ENCODE measurements around the gene CUL3. TPM values are rescaled to one million over a fixed set of nuclear protein-coding genes. Genes with fewer than 3 reads are reported as not detected.
A peak's percentile ranks its signal among the peaks of the same experiment; 100 is the strongest.

The CUL3 gene
- total RNA-seq, 1 donor from 2014 or later, result 95.5 TPM

DNA sequence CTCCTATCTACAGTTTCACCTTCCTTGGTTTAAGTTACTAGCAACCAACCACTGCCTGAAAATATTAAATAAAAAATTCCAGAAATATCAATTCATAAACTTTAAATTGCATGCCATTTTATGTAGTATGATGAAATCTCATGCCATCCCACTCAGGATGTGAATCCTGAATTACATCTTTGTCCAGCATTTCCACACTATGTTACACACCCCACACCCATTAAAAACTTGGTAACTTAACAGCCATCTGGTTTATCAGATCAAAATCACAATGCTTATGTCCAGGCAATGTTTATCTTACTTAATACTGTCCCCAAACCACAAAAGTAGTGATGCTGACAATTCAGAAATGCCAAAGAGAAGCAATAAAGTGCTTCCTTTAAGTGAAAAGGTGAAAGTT, 21.6 kb downstream of the CUL3 start:
- no peaks in the 10 kb centered on the region for H3K27me3 ChIP-seq (ENCODE audit: insufficient read depth, low read length)
- peaks cover 12% of the 10 kb centered on the region for H3K4me1 Mint-ChIP-seq (ENCODE audit: low read depth, unreplicated experiment)
- peaks cover 99% of the 10 kb centered on the region for H3K79me2 ChIP-seq (ENCODE audit: insufficient read depth, low read length)
- H3K4me3 ChIP-seq (ENCODE audit: insufficient read depth, low read depth, low read length), result no peak overlapping the region
- peaks cover 96% of the 10 kb centered on the region for H4K20me1 ChIP-seq (ENCODE audit: insufficient read depth, low read length)
- no peak overlapping the region for H3K9ac ChIP-seq (ENCODE audit: low read length)
- TF ChIP-seq EZH2 (IDR thresholded peaks at IDR 0.05; ENCODE audit: insufficient read depth, low read length), result no peak
- TF ChIP-seq, protein P1, sequence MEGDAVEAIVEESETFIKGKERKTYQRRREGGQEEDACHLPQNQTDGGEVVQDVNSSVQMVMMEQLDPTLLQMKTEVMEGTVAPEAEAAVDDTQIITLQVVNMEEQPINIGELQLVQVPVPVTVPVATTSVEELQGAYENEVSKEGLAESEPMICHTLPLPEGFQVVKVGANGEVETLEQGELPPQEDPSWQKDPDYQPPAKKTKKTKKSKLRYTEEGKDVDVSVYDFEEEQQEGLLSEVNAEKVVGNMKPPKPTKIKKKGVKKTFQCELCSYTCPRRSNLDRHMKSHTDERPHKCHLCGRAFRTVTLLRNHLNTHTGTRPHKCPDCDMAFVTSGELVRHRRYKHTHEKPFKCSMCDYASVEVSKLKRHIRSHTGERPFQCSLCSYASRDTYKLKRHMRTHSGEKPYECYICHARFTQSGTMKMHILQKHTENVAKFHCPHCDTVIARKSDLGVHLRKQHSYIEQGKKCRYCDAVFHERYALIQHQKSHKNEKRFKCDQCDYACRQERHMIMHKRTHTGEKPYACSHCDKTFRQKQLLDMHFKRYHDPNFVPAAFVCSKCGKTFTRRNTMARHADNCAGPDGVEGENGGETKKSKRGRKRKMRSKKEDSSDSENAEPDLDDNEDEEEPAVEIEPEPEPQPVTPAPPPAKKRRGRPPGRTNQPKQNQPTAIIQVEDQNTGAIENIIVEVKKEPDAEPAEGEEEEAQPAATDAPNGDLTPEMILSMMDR (IDR thresholded peaks at IDR 0.05; ENCODE audit: insufficient read depth, low read depth, low read length), result no peak
- H3K4me2 ChIP-seq (ENCODE audit: low read length), result no peak overlapping the region
- peaks cover 8% of the 10 kb centered on the region for H3K36me3 Mint-ChIP-seq (ENCODE audit: low read depth, unreplicated experiment)
- H3K27ac ChIP-seq (ENCODE audit: low read depth, low read length), result no peak overlapping the region
- FAIRE-seq, result no peak
- H3K9me3 ChIP-seq (ENCODE audit: insufficient read depth, low read depth, low read length), result no peaks in the 10 kb centered on the region
- DNase-seq (ENCODE audit: low read depth), result no peak
- peak overlapping the region; percentile 26 for H3K27ac Mint-ChIP-seq (ENCODE audit: unreplicated experiment)
- H2AFZ ChIP-seq (ENCODE audit: low read depth, low read length), result no peak overlapping the region
- H3K4me1 ChIP-seq (ENCODE audit: insufficient read depth, low read length), result no peaks in the 10 kb centered on the region
- H3K9me3 Mint-ChIP-seq (ENCODE audit: unreplicated experiment), result no peaks in the 10 kb centered on the region
- no peaks in the 10 kb centered on the region for H3K27me3 Mint-ChIP-seq (ENCODE audit: low read depth, unreplicated experiment)
- H3K36me3 ChIP-seq (ENCODE audit: insufficient read depth, low read length), result no peaks in the 10 kb centered on the region
- no peak overlapping the region for H3K4me3 Mint-ChIP-seq (ENCODE audit: unreplicated experiment)

DNA sequence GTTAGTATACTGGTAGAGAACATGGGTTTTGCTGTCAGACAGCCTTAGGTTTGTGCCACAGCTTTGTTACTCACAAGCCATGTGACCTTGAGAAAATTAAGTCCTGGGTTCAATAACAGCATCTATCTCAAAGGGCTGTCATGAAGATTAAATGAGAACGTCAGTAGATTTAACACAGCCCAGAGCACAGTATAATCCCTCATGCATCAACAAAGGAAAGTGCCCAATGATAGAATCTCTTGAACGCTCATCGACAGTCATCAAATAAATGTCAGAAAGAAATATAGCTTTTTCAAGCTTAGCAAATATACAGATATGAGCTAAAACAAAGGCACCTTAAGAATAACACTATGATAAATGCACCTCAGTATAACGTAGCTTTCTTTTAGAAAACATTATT, 22.3 kb downstream of the CUL3 start:
- H4K20me1 ChIP-seq (ENCODE audit: insufficient read depth, low read length), result peaks cover 97% of the 10 kb centered on the region
- Mint-ChIP-seq H3K4me1 (ENCODE audit: low read depth, unreplicated experiment) (peaks cover 8% of the 10 kb centered on the region), H3K4me3 (ENCODE audit: unreplicated experiment) (no peak overlapping the region)

More for the DNA sequence above, 22.3 kb downstream of the CUL3 start:
- no peaks in the 10 kb centered on the region for H3K9me3 ChIP-seq (ENCODE audit: insufficient read depth, low read depth, low read length)
- H3K36me3 ChIP-seq (ENCODE audit: insufficient read depth, low read length), result no peaks in the 10 kb centered on the region
- peaks cover 99% of the 10 kb centered on the region for H3K79me2 ChIP-seq (ENCODE audit: insufficient read depth, low read length)
- no peak overlapping the region for H3K4me2 ChIP-seq (ENCODE audit: low read length)
- H3K9ac ChIP-seq (ENCODE audit: low read length), result no peak overlapping the region
- no peak overlapping the region for H2AFZ ChIP-seq (ENCODE audit: low read depth, low read length)
- no peak for TF ChIP-seq EZH2 (IDR thresholded peaks at IDR 0.05; ENCODE audit: insufficient read depth, low read length)
- TF ChIP-seq, protein P1 (IDR thresholded peaks at IDR 0.05; ENCODE audit: insufficient read depth, low read depth, low read length), result no peak
- peak; percentile 37 for FAIRE-seq
- no peak overlapping the region for H3K4me3 ChIP-seq (ENCODE audit: insufficient read depth, low read depth, low read length)
- H3K36me3 Mint-ChIP-seq (ENCODE audit: low read depth, unreplicated experiment), result peaks cover 10% of the 10 kb centered on the region
- no peaks in the 10 kb centered on the region for H3K27me3 ChIP-seq (ENCODE audit: insufficient read depth, low read length)
- H3K27me3 Mint-ChIP-seq (ENCODE audit: low read depth, unreplicated experiment), result no peaks in the 10 kb centered on the region
- H3K9me3 Mint-ChIP-seq (ENCODE audit: unreplicated experiment), result no peaks in the 10 kb centered on the region
- DNase-seq (ENCODE audit: low read depth), result no peak
- H3K4me1 ChIP-seq (ENCODE audit: insufficient read depth, low read length), result no peaks in the 10 kb centered on the region
- H3K27ac ChIP-seq (ENCODE audit: low read depth, low read length), result no peak overlapping the region
- no peak overlapping the region for H3K27ac Mint-ChIP-seq (ENCODE audit: unreplicated experiment)

Measured in astrocyte (in vitro differentiated cells and primary cell).